Measurements from ENCODE around the gene RRBP1.

RRBP1 gene

DNA sequence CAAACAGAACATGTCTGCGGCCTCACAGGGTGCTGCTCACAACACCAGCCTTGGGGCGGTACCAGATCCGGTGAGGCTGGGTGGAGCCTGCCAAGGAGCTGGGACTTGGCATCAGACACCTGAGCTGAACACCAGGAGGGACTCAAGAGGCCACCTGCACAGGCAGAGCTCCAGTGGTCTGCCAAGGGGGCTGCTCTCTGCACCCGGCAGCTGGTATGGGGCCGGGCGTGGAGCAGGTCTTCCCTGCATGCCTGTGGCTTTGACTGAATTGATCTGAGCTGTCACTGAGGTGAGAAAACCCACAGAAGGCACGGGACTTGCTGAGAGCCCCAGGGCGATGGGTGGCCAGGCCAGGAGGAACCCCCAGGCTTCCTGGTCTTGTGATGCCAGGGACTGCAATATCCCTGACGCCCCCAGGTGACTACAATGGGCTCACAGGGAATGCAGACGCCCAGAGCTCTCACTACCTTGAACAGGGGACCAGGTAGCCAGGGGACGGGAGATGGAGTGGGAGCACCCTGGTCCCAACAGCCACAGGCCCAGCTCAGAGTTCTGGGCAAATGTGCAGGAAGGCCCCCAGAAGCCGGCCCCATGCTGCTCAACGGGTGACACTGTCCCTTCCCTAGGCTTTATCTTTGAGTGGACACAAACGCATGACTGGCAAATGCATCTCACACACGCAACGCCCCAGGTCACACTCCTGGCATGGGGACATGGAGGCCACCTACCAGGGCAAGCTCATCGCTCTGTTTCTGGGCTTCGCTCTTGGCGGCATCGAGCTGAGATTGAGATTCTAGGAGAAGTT lies 64.0 kb downstream of the RRBP1 start:
- DNase-seq: no peak

DNA sequence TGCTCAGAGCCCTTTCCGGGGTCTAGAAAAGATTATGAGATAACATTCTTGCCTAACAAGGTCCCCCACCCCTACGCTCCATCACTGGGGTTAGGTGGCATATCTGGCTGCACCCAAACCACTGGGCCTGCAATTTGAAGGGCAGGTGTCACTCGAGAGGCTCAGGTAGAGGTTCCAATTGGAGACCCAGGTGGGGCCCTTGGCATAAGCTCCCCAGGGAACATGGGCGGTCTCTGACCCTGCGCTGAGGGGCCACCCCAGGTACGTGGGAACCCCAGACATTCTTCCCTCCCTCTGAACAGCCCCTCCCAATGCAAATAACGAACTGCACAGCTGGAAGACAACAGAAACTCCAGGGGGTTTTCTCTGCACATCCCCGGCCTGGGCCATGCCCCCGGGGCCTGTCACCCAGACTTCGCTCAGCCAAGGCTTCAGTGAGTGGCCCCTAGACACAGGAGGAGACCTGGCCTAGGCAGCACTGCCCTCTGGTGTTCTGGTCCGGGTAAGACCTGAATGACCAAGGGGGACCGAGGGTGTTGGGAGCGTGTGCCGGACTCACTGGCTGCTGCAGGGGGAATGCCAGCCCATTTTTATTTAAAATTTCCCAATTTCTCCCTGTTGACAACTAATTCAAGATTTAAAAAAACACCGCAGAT lies 64.7 kb downstream of the RRBP1 start:
- peak; percentile 27 for DNase-seq

DNA sequence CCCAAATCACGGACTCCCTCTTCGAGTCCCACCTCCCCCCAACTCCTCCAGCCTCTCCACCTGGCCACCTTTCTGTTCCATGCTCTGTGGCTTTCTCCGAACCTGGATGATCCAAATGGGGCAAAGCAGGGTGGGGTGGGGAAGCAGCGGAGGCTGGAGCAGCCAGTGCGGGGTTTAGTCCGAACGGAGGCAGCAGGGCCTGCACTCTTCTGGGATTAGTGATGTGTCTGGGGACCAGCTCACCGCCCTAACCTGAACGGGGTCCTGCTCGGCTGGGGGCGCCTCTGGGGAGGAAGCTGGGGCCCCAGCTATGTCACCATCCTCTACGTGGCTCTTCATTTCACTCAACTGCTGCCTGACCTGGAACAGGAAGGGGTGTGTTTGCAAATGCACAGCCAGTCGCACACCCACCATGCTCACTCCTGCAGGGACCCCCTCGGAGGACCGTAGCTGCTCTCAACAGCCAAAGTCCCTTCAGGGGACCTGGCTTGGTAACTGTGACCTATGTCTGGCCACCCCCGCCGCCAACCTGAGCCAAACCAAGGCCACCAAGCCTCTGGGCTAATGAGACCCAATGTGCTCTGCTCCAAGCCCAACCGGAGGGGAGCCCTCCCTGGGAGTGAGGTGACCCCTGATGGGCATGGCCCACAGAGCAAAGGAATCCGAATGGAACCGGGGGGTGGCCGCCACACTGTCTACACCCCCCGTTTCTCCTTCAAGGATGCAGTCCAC lies 65.4 kb downstream of the RRBP1 start:
- no peak for DNase-seq

DNA sequence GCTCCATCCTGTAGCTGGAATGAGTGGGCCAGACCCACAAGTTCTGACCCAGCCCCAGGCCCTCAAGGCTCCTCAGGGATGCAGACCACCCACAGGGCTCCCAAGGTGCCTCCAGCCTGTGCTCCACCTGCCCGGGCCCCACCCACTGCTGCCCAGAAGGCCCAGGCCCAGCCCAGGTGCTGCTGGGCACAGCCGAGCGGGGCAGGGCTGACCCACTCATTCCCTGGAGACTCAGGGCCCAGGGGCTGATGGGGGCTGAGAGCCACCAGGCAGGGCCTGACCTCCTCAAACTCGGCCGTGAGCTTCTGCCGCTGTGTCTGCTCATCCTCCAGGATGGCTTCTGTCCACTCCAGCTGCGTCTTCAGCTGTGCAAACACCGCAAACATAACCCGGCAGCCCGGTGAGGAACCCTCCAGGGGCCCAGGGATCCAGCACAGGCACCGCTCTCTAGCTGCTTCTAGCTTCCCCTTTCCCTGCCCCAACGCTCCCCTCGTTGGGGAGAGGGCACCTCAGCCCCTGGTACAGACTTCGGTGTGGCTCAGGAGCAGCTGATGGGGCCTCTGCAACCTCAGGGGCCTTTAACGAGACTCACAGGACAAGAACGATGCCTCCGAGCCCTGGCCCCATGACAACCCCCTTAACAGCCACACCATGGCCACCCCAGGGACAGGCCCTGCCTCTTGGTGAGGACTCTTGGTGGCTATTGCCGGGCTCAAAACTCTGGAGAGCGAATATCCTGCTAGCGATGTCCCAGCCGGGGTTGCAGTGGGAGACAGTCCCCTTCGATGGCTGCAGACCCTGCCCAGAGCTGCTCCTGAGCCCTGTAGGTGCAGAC lies 66.2 kb downstream of the RRBP1 start:
- DNase-seq: no peak

DNA sequence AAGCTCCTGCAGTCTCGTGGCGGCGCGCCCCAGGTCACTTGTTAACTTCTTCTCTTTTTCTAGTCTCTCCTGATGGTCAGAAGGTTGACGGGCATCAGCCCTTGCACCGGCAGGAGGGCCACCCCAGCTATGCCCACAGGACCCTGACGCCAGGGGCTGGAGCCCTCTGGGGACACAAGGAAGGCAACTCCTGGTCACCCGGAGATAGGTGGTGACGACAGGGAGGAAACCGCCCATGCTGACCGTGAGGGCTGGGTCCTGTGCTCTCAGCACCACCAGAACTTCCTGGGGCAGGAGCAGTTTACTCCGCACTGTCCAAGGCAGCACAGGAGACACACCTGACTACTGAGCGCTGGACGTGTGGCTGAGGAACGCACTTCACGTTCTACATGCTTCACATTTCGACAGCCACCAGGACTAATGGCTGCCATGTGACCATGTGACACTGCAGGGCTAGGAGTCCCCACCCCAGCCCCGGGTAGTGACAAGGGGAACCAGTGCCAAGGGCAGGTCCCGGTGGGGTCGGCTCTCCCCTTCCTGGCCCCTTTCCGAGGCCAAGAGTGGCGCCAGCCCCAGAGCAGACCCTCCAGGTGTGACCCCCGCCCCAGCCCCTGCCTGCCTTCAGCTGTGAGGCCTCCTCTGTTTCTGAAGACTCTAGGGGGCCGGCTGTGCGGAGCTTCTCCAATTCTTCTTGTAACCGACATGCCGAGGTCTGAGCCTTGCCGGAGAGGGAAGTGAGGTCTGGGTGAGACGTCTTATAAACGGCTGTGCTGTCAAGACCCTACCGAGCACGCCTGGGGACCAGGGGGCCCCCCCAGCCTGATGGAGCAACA lies 67.0 kb downstream of the RRBP1 start:
- no peak for DNase-seq

DNA sequence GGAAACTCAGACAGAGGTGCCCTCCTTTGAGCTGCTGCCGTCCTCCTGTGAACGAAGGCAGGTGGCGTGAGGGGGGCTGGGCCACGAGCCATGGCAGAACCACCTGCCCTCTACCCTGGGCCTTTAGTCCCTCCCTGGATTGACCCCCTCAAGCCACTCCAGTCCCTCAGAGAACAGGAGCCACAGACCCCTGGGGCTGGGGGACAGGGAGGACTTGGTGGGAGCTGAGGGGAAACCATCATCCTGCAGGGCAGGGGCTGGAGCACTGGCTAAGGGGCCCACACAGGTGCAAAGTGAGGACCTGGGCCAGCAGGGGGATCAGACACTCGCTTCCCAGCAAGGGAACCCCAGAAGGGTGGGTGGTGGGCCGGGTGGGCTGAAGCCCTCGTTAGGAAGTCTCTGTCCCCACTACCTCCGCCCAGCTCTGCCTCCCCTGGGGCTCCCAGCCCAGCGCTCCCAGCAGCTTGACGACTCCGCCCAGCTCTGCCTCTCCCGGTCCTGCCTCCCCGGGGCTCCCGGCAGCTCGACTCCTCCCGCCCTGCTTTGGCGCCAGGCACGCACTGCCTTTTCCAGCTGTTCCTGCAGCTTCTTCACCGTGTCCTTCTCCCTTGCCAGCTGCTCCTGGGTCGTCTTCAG lies 67.7 kb downstream of the RRBP1 start:
- no peak for DNase-seq

DNA sequence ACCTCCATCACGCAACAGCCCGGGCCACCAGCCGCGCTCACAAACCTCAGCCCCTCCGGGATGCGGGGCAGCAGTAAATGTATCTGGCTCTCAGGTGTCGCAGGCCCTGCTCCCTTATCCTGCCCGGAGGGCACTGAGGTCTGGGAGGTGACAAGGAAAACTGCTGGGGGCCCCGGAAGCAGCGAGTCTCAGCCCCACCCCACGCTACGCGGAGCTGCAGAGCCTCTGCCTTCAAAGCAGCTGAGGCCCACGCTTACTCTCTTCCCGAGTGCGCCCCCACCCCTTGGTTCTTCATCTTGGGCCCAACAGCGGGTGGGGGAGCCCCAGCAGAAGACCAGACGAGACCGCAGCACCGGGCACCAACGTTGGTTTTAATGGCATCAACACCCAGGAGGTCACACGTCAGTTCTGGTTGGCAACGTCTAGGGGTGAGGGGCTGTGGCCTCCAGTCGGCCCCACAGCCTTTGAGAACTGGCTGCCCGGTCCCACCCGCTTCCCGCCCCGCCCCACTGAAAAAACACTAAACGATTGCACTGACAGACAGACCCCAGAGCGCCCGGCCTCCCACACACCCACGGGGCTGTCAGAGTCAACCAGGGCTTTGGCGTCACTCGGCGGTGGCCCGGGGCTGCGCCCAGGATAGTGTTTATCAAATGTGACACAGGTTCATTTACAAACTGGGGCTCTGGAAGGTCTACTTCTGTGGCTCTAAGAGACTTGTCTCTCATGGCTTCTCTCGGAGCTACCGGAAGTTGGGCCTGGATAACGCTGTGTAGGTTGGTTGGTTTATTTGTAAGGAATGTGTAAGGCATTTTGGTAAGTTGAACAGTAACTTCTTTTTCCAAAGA lies 68.5 kb downstream of the RRBP1 start:
- no peak for DNase-seq

DNA sequence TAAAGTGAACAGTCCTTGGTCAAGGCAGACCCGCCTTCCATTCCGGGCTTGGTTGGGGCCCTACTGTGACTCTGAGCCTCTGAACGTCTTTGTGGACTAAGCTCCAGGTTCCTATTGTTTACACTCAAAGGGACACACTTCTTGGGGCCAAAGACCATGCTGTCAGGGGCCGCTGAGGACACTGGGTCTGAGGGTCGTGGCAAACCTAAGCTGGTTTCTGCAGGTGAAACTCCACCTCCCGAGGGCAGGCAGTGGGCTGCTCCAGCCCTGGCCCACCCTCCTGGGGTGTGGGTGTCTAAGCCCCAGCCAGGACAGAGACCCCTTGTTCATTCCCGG lies 69.1 kb downstream of the RRBP1 start:
- DNase-seq: no peak

DNA sequence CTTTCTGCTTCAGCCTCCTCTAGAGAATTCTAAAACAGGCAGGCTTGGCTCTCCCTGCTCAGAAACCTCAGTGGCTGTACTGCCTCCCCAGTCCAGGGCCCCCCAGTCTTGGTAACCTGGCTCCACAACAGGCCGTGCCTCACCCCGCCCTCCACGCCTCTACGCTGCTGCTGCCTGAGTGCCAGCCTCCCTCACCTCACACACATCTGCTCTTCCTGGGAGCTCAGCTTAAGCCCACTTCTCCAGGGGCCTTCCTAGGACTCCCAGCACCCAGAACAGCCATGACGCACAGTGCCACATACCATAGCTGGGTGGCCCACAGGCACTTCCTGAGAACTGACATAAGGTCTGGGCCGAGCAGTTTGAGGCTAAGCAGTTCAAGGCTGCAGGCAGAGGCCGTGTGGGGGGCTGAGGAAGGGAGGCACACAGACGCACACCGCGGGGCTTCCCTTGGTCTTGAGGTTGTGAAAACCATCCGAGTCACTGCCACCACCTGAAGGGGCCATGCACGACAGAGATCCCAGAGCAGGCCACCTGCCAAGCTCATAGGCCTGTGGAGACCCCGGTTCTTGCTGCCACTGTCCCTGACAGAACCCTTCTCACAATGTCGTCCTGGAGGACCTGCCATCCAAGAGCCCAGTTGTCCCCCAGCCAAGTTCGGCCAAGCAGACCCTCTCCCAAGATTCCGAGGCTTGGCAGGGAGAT lies 69.6 kb downstream of the RRBP1 start:
- DNase-seq: no peak

DNA sequence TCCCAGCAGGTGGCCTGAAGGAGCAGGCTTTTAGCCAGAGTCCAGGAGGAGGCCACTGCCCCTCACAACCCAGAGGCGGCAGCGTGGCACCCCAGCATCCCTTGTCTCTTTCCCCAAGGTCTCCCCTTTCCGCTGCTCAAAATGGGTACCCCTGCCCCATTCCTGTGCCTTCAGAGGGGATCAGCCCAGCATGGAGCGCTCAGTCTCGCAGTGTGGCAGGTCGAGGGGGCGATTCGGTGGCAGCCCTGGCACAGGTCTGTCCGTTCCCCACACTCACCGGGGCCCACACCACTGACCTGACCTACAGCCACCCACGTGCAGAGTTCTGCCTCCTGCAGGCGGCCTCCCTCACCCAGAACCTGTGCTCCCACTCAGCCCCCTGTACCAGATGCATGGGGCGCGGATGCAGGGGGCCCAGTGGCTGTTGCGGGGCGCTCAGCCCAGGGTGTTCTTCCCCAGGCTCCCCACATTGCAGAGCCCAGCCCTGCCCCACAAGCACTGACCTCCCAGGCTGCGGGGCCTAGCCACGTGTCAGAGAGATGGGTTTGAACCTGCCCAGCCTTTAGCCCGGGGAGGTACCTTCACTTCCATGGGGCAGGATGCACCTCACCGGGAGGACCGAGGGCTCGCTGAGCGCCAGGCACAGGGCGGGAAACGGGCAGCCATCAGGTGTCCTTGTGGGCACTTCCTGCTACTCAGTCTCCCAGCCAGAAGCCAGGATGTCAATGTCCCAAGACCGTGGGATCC lies 70.3 kb downstream of the RRBP1 start:
- no peak for DNase-seq

DNA sequence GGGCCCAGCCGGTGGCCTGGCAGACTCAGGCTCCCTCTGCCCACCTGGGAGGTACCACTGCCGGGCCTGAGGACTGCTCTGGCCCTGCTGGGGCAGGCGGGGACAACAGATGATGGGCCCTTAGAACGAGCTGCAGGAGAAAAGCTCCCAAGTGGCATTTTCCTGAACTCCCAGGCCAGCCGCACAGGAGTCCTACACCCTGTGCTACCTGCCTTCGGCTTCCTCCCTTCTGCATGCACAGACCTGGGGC lies 70.8 kb downstream of the RRBP1 start:
- DNase-seq: no peak

DNA sequence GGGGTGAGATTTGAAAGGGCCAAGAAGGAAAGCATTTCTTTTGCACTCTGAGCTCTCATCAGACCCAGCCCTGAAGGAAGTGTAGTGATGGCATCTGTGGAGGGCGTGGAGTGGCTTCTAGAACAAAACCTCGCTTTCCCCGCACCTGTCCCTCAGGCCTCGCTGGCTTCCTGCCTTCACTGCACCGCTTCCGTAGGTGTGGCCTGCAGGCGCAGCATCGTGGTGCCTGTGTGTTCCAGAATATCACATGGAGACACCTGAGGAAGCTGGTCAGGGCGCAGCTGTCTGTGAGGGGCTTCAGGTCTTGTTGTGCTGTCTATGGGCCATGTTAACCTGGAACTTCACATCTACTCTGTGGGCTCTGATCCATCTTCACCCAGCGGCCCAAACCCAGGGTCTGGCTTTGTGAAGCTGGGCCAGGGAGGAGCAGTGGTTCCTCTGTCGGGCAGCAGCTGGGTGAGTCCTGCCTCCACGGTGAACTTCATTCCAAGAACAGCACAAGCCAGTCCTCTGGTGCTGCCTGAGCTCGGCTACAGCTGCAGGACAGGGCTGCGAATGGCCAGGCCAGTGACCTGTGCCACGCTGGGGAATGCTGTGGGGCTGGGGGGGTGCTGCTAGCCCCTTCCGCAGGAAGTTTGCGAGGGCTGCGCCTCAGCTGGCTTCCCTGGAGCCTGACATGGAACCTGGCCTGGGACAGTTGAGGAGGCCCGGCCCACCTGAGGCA lies 71.3 kb downstream of the RRBP1 start:
- peak; percentile 42 for DNase-seq

DNA sequence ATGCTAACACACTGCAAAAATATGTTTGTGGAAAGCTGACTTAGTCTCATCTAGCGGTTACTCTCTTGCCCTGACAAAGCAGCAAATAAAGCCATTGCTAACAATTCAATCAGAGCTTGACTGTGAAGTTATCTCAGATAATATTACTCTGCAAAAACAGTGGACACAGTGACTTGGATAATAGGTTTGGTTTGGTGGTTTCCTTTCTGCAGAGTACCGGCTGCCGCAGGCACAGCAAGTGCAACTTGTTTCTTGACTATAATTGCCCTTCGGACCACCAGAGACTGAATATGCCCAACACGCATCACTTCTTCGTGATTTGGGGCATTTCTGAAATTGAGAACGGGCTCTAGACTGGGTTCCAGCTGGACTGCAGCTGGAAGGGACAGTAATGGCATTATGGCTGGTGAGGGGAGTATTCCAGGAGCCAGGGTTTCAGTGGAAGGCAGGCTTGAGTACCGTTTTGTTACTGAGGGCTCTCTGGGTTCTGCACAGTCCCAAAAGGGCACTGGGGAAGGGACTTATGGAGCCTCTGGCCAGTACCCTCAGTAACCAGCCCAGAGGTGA lies 72.1 kb downstream of the RRBP1 start:
- no peak for DNase-seq

DNA sequence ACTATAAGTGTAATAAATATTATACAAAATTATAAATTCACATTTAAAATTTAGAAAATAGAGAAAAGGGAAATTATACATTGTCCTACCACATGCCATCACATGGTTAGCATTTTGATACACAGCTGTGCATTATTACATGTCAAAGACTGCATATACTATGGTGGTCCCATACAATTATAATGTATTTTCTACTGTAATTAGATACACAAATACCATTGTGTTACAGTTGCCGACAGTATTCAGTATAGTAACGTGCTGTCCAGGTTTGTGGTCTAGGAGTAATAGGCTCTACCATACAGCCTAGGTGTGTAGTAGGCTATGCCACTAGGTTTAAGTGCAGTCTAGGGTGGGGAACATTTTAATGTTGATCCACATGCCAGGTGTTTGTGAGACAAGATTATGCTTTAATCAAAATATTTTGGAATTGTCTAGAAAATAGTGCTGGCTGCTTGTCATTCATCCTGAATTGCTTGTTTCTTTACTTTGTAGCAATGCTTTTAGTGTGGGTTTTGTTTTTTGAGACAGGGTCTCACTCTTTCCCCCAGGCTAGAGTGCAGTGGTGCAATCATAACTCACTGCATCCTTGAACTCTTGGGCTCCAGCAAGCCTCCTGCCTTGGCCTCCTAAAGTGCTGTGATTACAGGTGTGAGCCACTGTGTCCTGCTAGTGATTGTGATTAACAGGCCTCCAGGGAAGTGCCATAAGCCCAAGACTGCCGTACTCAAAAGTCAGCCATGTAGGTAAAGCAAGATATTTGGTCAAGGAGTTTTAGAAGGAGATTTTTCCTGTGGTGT lies 73.1 kb downstream of the RRBP1 start:
- no peak for DNase-seq

DNA sequence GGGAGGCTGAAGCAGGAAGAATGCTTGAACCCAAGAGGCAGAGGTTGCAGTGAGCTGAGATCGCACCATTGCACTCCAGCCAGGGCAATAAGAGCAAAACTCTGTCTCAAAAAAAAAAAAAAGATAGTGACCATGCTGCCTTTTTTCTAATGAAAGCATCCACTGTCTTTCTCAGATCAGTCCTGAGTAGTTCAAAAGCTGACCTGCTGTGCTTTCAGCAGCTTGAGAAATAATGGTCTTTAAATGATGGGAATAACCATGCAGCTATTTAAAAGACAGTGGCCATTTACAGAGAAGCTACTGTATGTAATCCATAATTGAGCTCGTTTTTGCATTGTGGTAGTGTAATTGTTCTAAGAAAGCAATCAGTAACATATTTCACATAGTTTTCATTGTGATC lies 76.0 kb downstream of the RRBP1 start:
- no peak for DNase-seq

DNA sequence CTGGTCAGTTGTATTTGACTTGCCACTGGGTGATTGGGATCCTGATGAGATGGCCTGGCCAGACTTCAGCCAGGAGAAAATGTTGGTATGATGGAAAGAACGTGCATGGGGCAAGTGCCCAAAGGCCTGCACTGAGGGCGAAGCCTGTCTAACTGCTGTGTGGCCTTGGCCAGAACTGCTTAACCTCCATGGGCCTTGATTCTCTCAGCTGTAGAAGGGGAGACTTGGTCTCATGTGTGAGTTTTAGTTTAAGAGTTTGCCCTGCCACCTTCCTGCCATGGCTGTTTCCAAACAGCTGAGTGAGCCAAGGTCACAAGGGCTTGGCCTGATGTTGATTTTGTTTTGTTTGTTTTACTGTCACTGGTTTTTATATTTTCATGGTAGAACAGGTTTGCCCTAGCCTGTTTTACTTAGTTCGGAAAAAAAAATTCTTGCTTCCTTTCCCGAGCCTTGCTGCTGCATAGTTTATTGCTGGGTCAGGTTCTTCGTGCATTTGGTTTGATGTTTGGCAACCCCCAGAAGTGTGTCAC lies 76.8 kb downstream of the RRBP1 start:
- DNase-seq: no peak

DNA sequence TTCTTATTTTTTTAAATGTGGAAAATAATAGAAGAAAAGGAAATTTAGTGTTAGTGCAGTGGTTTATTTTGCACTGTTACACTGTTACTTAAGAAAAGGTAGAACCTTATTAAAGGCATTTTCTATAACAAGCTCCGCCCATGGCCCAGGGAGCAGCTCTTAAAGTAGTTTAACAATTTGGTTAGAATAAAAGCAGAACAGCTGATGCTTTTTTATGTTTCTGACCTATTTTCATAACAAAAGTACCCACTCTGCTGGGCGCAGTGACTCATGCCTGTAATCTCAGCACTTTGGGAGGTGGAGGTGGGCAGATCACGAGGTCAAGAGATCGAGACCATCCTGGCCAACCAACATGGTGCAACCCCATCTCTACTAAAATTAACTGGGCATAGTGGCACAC lies 79.5 kb downstream of the RRBP1 start:
- no peak for DNase-seq

DNA sequence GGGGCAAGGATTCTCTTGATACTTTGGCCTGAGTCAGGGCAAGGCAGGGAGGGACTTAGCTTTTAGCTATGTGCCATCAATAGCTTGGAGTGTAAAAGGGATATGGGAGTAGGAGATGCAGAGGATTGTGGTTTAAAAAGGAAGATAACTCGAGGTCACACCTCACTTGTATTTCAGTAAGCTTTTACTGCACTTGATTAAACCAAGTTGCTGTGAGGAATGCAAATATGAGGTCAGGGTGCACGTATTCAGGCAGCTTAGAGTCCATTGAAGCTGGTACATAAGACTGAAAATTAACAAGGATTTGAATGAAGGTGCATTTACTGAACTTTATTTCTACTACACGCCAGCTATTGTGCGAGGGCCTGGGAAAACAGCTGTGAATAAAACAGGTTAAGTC lies 80.1 kb downstream of the RRBP1 start:
- no peak for DNase-seq
